Endodermal cell (in vitro differentiated cells): ENCODE measurements around the gene JAZF1. TPM values are rescaled to one million over a fixed set of nuclear protein-coding genes. Genes with fewer than 3 reads are reported as not detected.
"Not testable (repeated sequence)": the region's sequence is repeated elsewhere in the genome, so short reads cannot be mapped to it uniquely, and the experiment has no call there.

Source experiments
- DNase-seq: peaks from one replicate; pipeline ENCODE4 v3.0.0-alpha.2; 2017
- H3K27ac ChIP-seq: 2 replicates; pipeline ENCODE4 v1.5.1; 2013; ENCODE audit warnings: mild to moderate bottlenecking, low read depth, low read length, moderate library complexity
- H3K27me3 ChIP-seq: 2 replicates; pipeline ENCODE4 v1.6.1; 2013; ENCODE audit warnings: mild to moderate bottlenecking, low read length, moderate library complexity; ENCODE audit not compliant: insufficient read depth, control insufficient read depth, poor library complexity, severe bottlenecking
- H3K36me3 ChIP-seq: 2 replicates; pipeline ENCODE4 v1.7.0; 2013; ENCODE audit warnings: mild to moderate bottlenecking, low read length, moderate library complexity; ENCODE audit not compliant: control insufficient read depth, insufficient read depth
- H3K4me1 ChIP-seq: one replicate; pipeline ENCODE4 v1.7.0; 2013; ENCODE audit warnings: low read length; ENCODE audit not compliant: control insufficient read depth, insufficient read depth
- H3K4me3 ChIP-seq: 2 replicates; pipeline ENCODE4 v1.5.1; 2013; ENCODE audit warnings: mild to moderate bottlenecking, low read length, moderate library complexity
- H3K9ac ChIP-seq: 2 replicates; pipeline ENCODE4 v1.6.1; 2013; ENCODE audit warnings: mild to moderate bottlenecking, low read length, moderate library complexity; ENCODE audit not compliant: poor library complexity, severe bottlenecking; ENCODE audit errors: extremely low read depth
- H3K9me3 ChIP-seq: 2 replicates; pipeline ENCODE4 v1.6.1; 2013; ENCODE audit warnings: mild to moderate bottlenecking, low read length, moderate library complexity; ENCODE audit not compliant: control insufficient read depth
- H3K27ac Mint-ChIP-seq: 2 replicates; pipeline ENCODE4 v1.8.0; 2020; ENCODE audit warnings: mixed read lengths
- H3K27me3 Mint-ChIP-seq: 2 replicates; pipeline ENCODE4 v1.8.0; 2021; ENCODE audit warnings: mild to moderate bottlenecking, mixed read lengths; ENCODE audit not compliant: insufficient read depth
- H3K36me3 Mint-ChIP-seq: 2 replicates; pipeline ENCODE4 v1.8.0; 2020; ENCODE audit warnings: low read depth, mixed read lengths
- H3K4me1 Mint-ChIP-seq: 2 replicates; pipeline ENCODE4 v1.8.0; 2020; ENCODE audit warnings: mixed read lengths
- H3K4me3 Mint-ChIP-seq: 2 replicates; pipeline ENCODE4 v1.8.0; 2020; ENCODE audit warnings: mild to moderate bottlenecking, moderate library complexity, mixed read lengths
- H3K9me3 Mint-ChIP-seq: 2 replicates; pipeline ENCODE4 v1.8.0; 2020; ENCODE audit warnings: mild to moderate bottlenecking, mixed read lengths
- CTCF ChIP-seq: fragments of 200-600 bp; sonication (generic); conservative IDR thresholded peaks from 2 replicates; pipeline ENCODE4 v1.5.0; 2021; ENCODE audit warnings: antibody characterized with exemption, mild to moderate bottlenecking
- WGBS, 2 experiments: methylation state at CpG; one replicate each; pipeline versions ENCODE4 v1.1.5 to v1.1.7; 2013; ENCODE audit warnings: missing lambda C conversion rate in 2 of 2, mixed read lengths in 1 of 2; ENCODE audit not compliant: insufficient coverage in 1 of 2, insufficient read length in 1 of 2; 5-methylcytosine and 5-hydroxymethylcytosine counted together
- total RNA-seq, 2 donors: library from RNA; stranded (reverse); fragmentation: NEBNext Ultra II Directional in 1 of 2; extraction: Animal tissue kit (Norgen Biotek cat#: 25700) in 1 of 2; gene quantifications; 2 replicates in 1 of 2; 3 replicates in 1 of 2; pipeline ENCODE4 v1.2.1, GENCODE V29; 2021

Gene JAZF1
- total RNA-seq, 2 donors from 2014 or later, result 18.3 to 33.6 TPM

GRCh38 chr7:27888736-27889135 lies 291.9 kb downstream of the JAZF1 start:
- peaks cover 2% of the 10 kb centered on the region for H3K9me3 Mint-ChIP-seq
- WGBS, 2 experiments, result 87 to 97% methylated on average over 5 of the region's 5 CpGs
- peaks cover 5% of the 10 kb centered on the region for H3K9me3 ChIP-seq
- no peak for DNase-seq
- peaks cover under 1% of the 10 kb centered on the region for H3K4me1 Mint-ChIP-seq
- no peak overlapping the region for H3K27ac Mint-ChIP-seq
- H3K27me3 Mint-ChIP-seq, result no peaks in the 10 kb centered on the region
- no peak overlapping the region for H3K4me3 ChIP-seq
- TF ChIP-seq CTCF, result no peak
- no peaks in the 10 kb centered on the region for H3K4me1 ChIP-seq
- H3K4me3 Mint-ChIP-seq, result no peak overlapping the region
- H3K36me3 ChIP-seq, result peaks cover 10% of the 10 kb centered on the region
- H3K9ac ChIP-seq, result no peak overlapping the region
- H3K27ac ChIP-seq, result no peak overlapping the region
- no peaks in the 10 kb centered on the region for H3K27me3 ChIP-seq
- peaks cover 32% of the 10 kb centered on the region for H3K36me3 Mint-ChIP-seq

- H3K9me3 Mint-ChIP-seq, DNase-seq, H3K27me3 ChIP-seq, H3K9me3 ChIP-seq, H3K4me1 ChIP-seq, H3K36me3 ChIP-seq, H3K27ac Mint-ChIP-seq, H3K27ac ChIP-seq, H3K27me3 Mint-ChIP-seq, H3K4me3 ChIP-seq, H3K4me3 Mint-ChIP-seq, H3K4me1 Mint-ChIP-seq, H3K9ac ChIP-seq: not testable (repeated sequence)
- peaks cover 20% of the 10 kb centered on the region for H3K36me3 Mint-ChIP-seq
- 97 to 99% methylated on average over 3 of the region's 3 CpGs for WGBS, 2 experiments
These were observed 293.9 kb downstream of the JAZF1 start for GRCh38 chr7:27886710-27887109.

- peaks cover 2% of the 10 kb centered on the region for H3K9me3 Mint-ChIP-seq
- H3K4me1 Mint-ChIP-seq, result peaks cover 9% of the 10 kb centered on the region
- no peak for TF ChIP-seq CTCF
- H3K27me3 ChIP-seq, result no peaks in the 10 kb centered on the region
- no peak overlapping the region for H3K27ac Mint-ChIP-seq
- 95 to 100% methylated on average over 1 to 2 of the region's 2 CpGs for WGBS, 2 experiments
- H3K9ac ChIP-seq, result no peak overlapping the region
- no peaks in the 10 kb centered on the region for H3K4me1 ChIP-seq
- no peak for DNase-seq
- H3K9me3 ChIP-seq, result peaks cover 5% of the 10 kb centered on the region
- H3K4me3 ChIP-seq, result no peak overlapping the region
- H3K27me3 Mint-ChIP-seq, result no peaks in the 10 kb centered on the region
- no peak overlapping the region for H3K4me3 Mint-ChIP-seq
- H3K27ac ChIP-seq, result no peak overlapping the region
- peaks cover 5% of the 10 kb centered on the region for H3K36me3 ChIP-seq
- H3K36me3 Mint-ChIP-seq, result peaks cover 20% of the 10 kb centered on the region
These were observed 294.9 kb downstream of the JAZF1 start for GRCh38 chr7:27885652-27886051.

- Histone ChIP-seq H3K4me3 (no peak overlapping the region), H3K27ac (peak overlapping the region; percentile 3), H3K9me3 (no peaks in the 10 kb centered on the region), H3K9ac (no peak overlapping the region), H3K27me3 (no peaks in the 10 kb centered on the region), H3K36me3 (no peaks in the 10 kb centered on the region), H3K4me1 (no peaks in the 10 kb centered on the region)
- peaks cover 2% of the 10 kb centered on the region for H3K9me3 Mint-ChIP-seq
- H3K36me3 Mint-ChIP-seq, result peaks cover 9% of the 10 kb centered on the region
- no peak overlapping the region for H3K4me3 Mint-ChIP-seq
- H3K4me1 Mint-ChIP-seq, result peaks cover 9% of the 10 kb centered on the region
- H3K27ac Mint-ChIP-seq, result no peak overlapping the region
- no peak for TF ChIP-seq CTCF
- 60 to 91% methylated on average over 2 to 4 of the region's 4 CpGs for WGBS, 2 experiments
- H3K27me3 Mint-ChIP-seq, result no peaks in the 10 kb centered on the region
- no peak for DNase-seq
These were observed 296.9 kb downstream of the JAZF1 start for GRCh38 chr7:27883696-27884095.
